SK-N-SH (cell line): Measurements from ENCODE around the gene RRH. TPM values are rescaled to one million over a fixed set of nuclear protein-coding genes. Genes with fewer than 3 reads are reported as not detected.

ENCODE experiments used
- CTCF ChIA-PET: fragments of 300-600, 350-600 bp; formaldehyde crosslinking; extraction: SDS; loops from one replicate; lab custom pipeline; 2021; lab: Yijun Ruan, JAX
- POLR2A ChIA-PET: fragments of 350-600 bp; sonication (Branson Sonifier 250); formaldehyde crosslinking; extraction: SDS; loops from one replicate; lab custom pipeline; 2020; ENCODE audit warnings: antibody characterized with exemption, inconsistent platforms; lab: Yijun Ruan, JAX
- DNase-seq: peaks from one replicate; pipeline ENCODE4 v3.0.0; 2012
- H2AFZ ChIP-seq: fragments of 200-600 bp; sonication (generic); 2 replicates; pipeline ENCODE4 v1.8.1; 2016; ENCODE audit warnings: antibody characterized with exemption, mild to moderate bottlenecking, low read depth
- H3F3A ChIP-seq: fragments of 200-600 bp; sonication (generic); replicated peaks from 2 replicates; pipeline ENCODE3; 2016; ENCODE audit warnings: antibody characterized with exemption, mild to moderate bottlenecking; ENCODE audit not compliant: insufficient read depth
- H3K27ac ChIP-seq, 2 experiments: fragments of 200-500 bp in 1 of 2; fragments of 200-600 bp in 1 of 2; sonication (Bioruptor generic) in 1 of 2; sonication (generic), shearing (Covaris generic) in 1 of 2; 2 replicates each; pipeline versions ENCODE4 v1.5.1 to v1.6.1; 2014 to 2016; ENCODE audit warnings: low read depth in 2 of 2, inconsistent platforms in 1 of 2, low read length in 1 of 2, mild to moderate bottlenecking in 1 of 2, mixed read lengths in 1 of 2
- H3K27me3 ChIP-seq: fragments of 200-600 bp; sonication (generic), shearing (Covaris generic); 2 replicates; pipeline ENCODE4 v1.6.1; 2016; ENCODE audit warnings: mixed run types; ENCODE audit not compliant: insufficient read depth
- H3K36me3 ChIP-seq, 2 experiments: fragments of 200-500 bp in 1 of 2; fragments of 200-600 bp in 1 of 2; sonication (Bioruptor generic) in 1 of 2; sonication (generic) in 1 of 2; replicated peaks in 1 of 2; 2 replicates each; pipeline versions ENCODE3 to v1.5.1; 2014 to 2016; ENCODE audit warnings: low read length in 1 of 2, mild to moderate bottlenecking in 1 of 2; ENCODE audit not compliant: insufficient read depth in 2 of 2, control insufficient read depth in 1 of 2
- H3K4me1 ChIP-seq, 2 experiments: fragments of 200-500 bp in 1 of 2; fragments of 200-600 bp in 1 of 2; sonication (Bioruptor generic) in 1 of 2; sonication (generic), shearing (Covaris generic) in 1 of 2; 2 replicates each; pipeline versions ENCODE4 v1.5.1 to v1.6.1; 2014 to 2016; ENCODE audit warnings: low read depth in 1 of 2, low read length in 1 of 2, mixed run types in 1 of 2; ENCODE audit not compliant: insufficient read depth in 2 of 2, control insufficient read depth in 1 of 2
- H3K4me2 ChIP-seq: fragments of 200-600 bp; sonication (generic), shearing (Covaris generic); 2 replicates; pipeline ENCODE4 v1.6.1; 2017; ENCODE audit warnings: mixed run types
- H3K4me3 ChIP-seq, 2 experiments: fragments of 200-500 bp in 1 of 2; fragments of 200-600 bp in 1 of 2; sonication (Bioruptor generic) in 1 of 2; sonication (generic), shearing (Covaris generic) in 1 of 2; 2 replicates each; pipeline versions ENCODE4 v1.5.1 to v1.8.1; 2014 to 2016; ENCODE audit warnings: low read depth in 2 of 2, inconsistent platforms in 1 of 2, low read length in 1 of 2, mild to moderate bottlenecking in 1 of 2, mixed read lengths in 1 of 2, moderate library complexity in 1 of 2
- H3K79me2 ChIP-seq: fragments of 200-600 bp; sonication (generic); 2 replicates; pipeline ENCODE4 v1.8.1; 2017; ENCODE audit warnings: mild to moderate bottlenecking; ENCODE audit not compliant: insufficient read depth
- H3K9ac ChIP-seq: fragments of 200-600 bp; sonication (generic); 2 replicates; pipeline ENCODE4 v1.6.1; 2017; ENCODE audit warnings: mixed run types
- H3K9me2 ChIP-seq: fragments of 200-600 bp; sonication (generic); 2 replicates; pipeline ENCODE4 v1.6.1; 2017; ENCODE audit warnings: mixed run types
- H3K9me3 ChIP-seq: fragments of 200-600 bp; sonication (generic); 2 replicates; pipeline ENCODE4 v1.6.1; 2017; ENCODE audit warnings: mixed run types, mild to moderate bottlenecking, moderate library complexity
- H4K20me1 ChIP-seq: fragments of 200-600 bp; sonication (generic); 2 replicates; pipeline ENCODE4 v1.6.1; 2017; ENCODE audit warnings: mild to moderate bottlenecking, mixed run types; ENCODE audit not compliant: insufficient read depth
- CHD2 ChIP-seq: fragments of 150-350 bp; IDR thresholded peaks from 2 replicates; pipeline ENCODE4 v1.6.1; 2018; ENCODE audit warnings: low read length; ENCODE audit not compliant: partially characterized antibody
- ELF1 ChIP-seq: IDR thresholded peaks from 2 replicates; pipeline ENCODE4 v1.4.0; 2012
- EP300 ChIP-seq, 2 experiments: IDR thresholded peaks; 2 replicates each; pipeline versions ENCODE4 v1.4.0 to v1.6.1; 2012; ENCODE audit warnings: borderline replicate concordance in 1 of 2, low read depth in 1 of 2, low read length in 1 of 2
- EZH2phosphoT487 ChIP-seq: fragments of 200-600 bp; sonication (generic); IDR thresholded peaks from 2 replicates; pipeline ENCODE4 v1.6.1; 2017; ENCODE audit warnings: low read depth, mixed run types, mild to moderate bottlenecking, antibody characterized with exemption, moderate library complexity, borderline replicate concordance
- FOSL2 ChIP-seq: IDR thresholded peaks from 2 replicates; pipeline ENCODE4 v1.4.0; 2012; ENCODE audit warnings: low read depth, mild to moderate bottlenecking, moderate library complexity, borderline replicate concordance
- FOXJ3 ChIP-seq: sonication (generic); formaldehyde crosslinking; IDR thresholded peaks from 2 replicates; pipeline ENCODE4 v1.5.1; 2020; ENCODE audit warnings: mild to moderate bottlenecking, missing genetic modification reagents
- FOXM1 ChIP-seq: IDR thresholded peaks from 2 replicates; pipeline ENCODE4 v1.4.0; 2012; ENCODE audit warnings: low read depth, mild to moderate bottlenecking
- IRF3 ChIP-seq: fragments of 150-350 bp; IDR thresholded peaks from 2 replicates; pipeline ENCODE4 v1.6.1; 2016; ENCODE audit warnings: mild to moderate bottlenecking, low read depth, low read length
- JUND ChIP-seq: IDR thresholded peaks from 2 replicates; pipeline ENCODE4 v1.4.0; 2012
- MAX ChIP-seq: IDR thresholded peaks from 2 replicates; pipeline ENCODE4 v1.4.0; 2012; ENCODE audit warnings: low read depth
- MEF2A ChIP-seq: IDR thresholded peaks from 2 replicates; pipeline ENCODE4 v1.4.0; 2012; ENCODE audit warnings: low read depth, borderline replicate concordance
- NFIC ChIP-seq: IDR thresholded peaks from 2 replicates; pipeline ENCODE4 v1.4.0; 2012; ENCODE audit warnings: borderline replicate concordance
- RAD21 ChIP-seq: IDR thresholded peaks from 2 replicates; pipeline ENCODE4 v1.6.1; 2012; ENCODE audit warnings: mild to moderate bottlenecking, low read length
- RCOR1 ChIP-seq: fragments of 150-350 bp; IDR thresholded peaks from 2 replicates; pipeline ENCODE4 v1.6.1; 2017; ENCODE audit warnings: antibody characterized with exemption, low read length
- RFX5 ChIP-seq: IDR thresholded peaks from 2 replicates; pipeline ENCODE4 v1.6.1; 2012; ENCODE audit warnings: mild to moderate bottlenecking, improper control_type of control experiment, low read length
- SMC3 ChIP-seq: IDR thresholded peaks from 2 replicates; pipeline ENCODE4 v1.6.1; 2012; ENCODE audit warnings: low read depth, low read length, improper control_type of control experiment
- TEAD4 ChIP-seq: IDR thresholded peaks from 2 replicates; pipeline ENCODE4 v1.4.0; 2012; ENCODE audit warnings: mild to moderate bottlenecking, borderline replicate concordance; ENCODE audit not compliant: insufficient read depth
- USF1 ChIP-seq: IDR thresholded peaks from 2 replicates; pipeline ENCODE4 v1.4.0; 2012; ENCODE audit warnings: low read depth, borderline replicate concordance
- USF2 ChIP-seq: fragments of 150-350 bp; IDR thresholded peaks from 2 replicates; pipeline ENCODE4 v1.6.1; 2017; ENCODE audit warnings: antibody characterized with exemption, low read length, low read depth, borderline replicate concordance
- YY1 ChIP-seq: IDR thresholded peaks from 2 replicates; pipeline ENCODE4 v1.4.0; 2012; ENCODE audit warnings: low read depth, mild to moderate bottlenecking
- WGBS: methylation state at CpG from one replicate; pipeline ENCODE4 v1.1.6; 2017; ENCODE audit warnings: low lambda C conversion rate; 5-methylcytosine and 5-hydroxymethylcytosine counted together
- polyA plus RNA-seq, 3 experiments: library from polyadenylated mRNA; depleted of rRNA; stranded (reverse); fragments of >200 nt; gene quantifications; 2 replicates each; pipeline ENCODE4 v1.2.3, GENCODE V29; 2012
- TF ChIP-seq, protein P1 (sequence below): IDR thresholded peaks from 2 replicates; pipeline ENCODE4 v1.4.0; 2012; ENCODE audit warnings: low read depth, borderline replicate concordance
- TF ChIP-seq, protein P2 (sequence below): fragments of 200-600 bp; sonication (generic); IDR thresholded peaks from 2 replicates; pipeline ENCODE4 v1.6.1; 2017; ENCODE audit warnings: antibody characterized with exemption, mild to moderate bottlenecking, moderate library complexity

The RRH gene
- polyA plus RNA-seq, 1 of the 3 experiments (the other 2 are of a cell fraction) = 0.05 TPM

- Histone ChIP-seq H3F3A (peaks cover 23% of the 10 kb centered on the region), H3K79me2 (peaks cover 52% of the 10 kb centered on the region), H3K36me3 (peaks cover 72 to 78% of the 10 kb centered on the region in 2 experiments), H3K4me1 (peaks cover 5 to 8% of the 10 kb centered on the region in 2 experiments; a peak in 3 of 4 replicates), H3K27ac (no peak overlapping the region), H3K4me2 (no peak overlapping the region), H3K4me3 (no peak overlapping the region), H3K9me2 (no peaks in the 10 kb centered on the region), H2AFZ (no peak overlapping the region), H3K9ac (no peak overlapping the region), H3K27me3 (no peaks in the 10 kb centered on the region), H4K20me1 (no peaks in the 10 kb centered on the region), H3K9me3 (no peaks in the 10 kb centered on the region)
- ChIA-PET POLR2A (no interaction called here), CTCF (interaction anchor here (0.6 kb wide), 1 partner anchor 92 kb away, joined by 4 read pairs; no protein-coding TSS in a partner anchor)
- TF ChIP-seq MAX (no peak), FOXJ3 (CRISPR knock-in tag) (no peak), EZH2phosphoT487 (no peak), CHD2 (no peak), RFX5 (no peak), USF2 (no peak), IRF3 (no peak), FOSL2 (no peak), TEAD4 (no peak), ELF1 (no peak), NFIC (no peak), MEF2A (no peak)
- TF ChIP-seq, protein P1, sequence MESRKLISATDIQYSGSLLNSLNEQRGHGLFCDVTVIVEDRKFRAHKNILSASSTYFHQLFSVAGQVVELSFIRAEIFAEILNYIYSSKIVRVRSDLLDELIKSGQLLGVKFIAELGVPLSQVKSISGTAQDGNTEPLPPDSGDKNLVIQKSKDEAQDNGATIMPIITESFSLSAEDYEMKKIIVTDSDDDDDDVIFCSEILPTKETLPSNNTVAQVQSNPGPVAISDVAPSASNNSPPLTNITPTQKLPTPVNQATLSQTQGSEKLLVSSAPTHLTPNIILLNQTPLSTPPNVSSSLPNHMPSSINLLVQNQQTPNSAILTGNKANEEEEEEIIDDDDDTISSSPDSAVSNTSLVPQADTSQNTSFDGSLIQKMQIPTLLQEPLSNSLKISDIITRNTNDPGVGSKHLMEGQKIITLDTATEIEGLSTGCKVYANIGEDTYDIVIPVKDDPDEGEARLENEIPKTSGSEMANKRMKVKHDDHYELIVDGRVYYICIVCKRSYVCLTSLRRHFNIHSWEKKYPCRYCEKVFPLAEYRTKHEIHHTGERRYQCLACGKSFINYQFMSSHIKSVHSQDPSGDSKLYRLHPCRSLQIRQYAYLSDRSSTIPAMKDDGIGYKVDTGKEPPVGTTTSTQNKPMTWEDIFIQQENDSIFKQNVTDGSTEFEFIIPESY = no peak
- 62% methylated on average over 2 of the region's 2 CpGs for WGBS
- no peak for DNase-seq
Observed at GRCh38 chr4:109821185-109821584, 6.6 kb upstream of the RRH start.

GRCh38 chr4:109826719-109827118 is 1.1 kb upstream of the RRH start:
- H3K4me1 ChIP-seq = no peaks in the 10 kb centered on the region
- no peaks in the 10 kb centered on the region for H3K27me3 ChIP-seq
- H3K36me3 ChIP-seq = peaks cover 51 to 60% of the 10 kb centered on the region in 2 experiments
- no peak overlapping the region for H3K27ac ChIP-seq
- POLR2A ChIA-PET = no interaction called here
- H3K9me3 ChIP-seq = no peaks in the 10 kb centered on the region
- DNase-seq = peak; percentile 28
- CTCF ChIA-PET = interaction anchor here (0.6 to 2.5 kb wide), 10 partner anchors 9 to 406 kb away, joined by 3 to 17 read pairs (median 6); partner anchors contain the start of genes CASP6, GAR1 and SEC24B
- no peak overlapping the region for H3K4me2 ChIP-seq
- H3K9ac ChIP-seq = no peak overlapping the region
- H3K9me2 ChIP-seq = no peaks in the 10 kb centered on the region
- no peak overlapping the region for H2AFZ ChIP-seq
- no peaks in the 10 kb centered on the region for H3K79me2 ChIP-seq
- H4K20me1 ChIP-seq = no peaks in the 10 kb centered on the region
- H3K4me3 ChIP-seq = no peak overlapping the region
- H3F3A ChIP-seq = peaks cover 28% of the 10 kb centered on the region
- TF ChIP-seq EP300 (IDR thresholded peaks at IDR 0.05; ENCODE audit: borderline replicate concordance in 1 of 2, low read depth in 1 of 2, low read length in 1 of 2) = no peak
- peak; percentile 28 for TF ChIP-seq SMC3
- TF ChIP-seq NFIC = no peak
- TF ChIP-seq FOXM1 = no peak
- no peak for TF ChIP-seq USF1
- no peak for TF ChIP-seq EZH2phosphoT487
- TF ChIP-seq RAD21 = peak; percentile 63
- TF ChIP-seq, protein P2, sequence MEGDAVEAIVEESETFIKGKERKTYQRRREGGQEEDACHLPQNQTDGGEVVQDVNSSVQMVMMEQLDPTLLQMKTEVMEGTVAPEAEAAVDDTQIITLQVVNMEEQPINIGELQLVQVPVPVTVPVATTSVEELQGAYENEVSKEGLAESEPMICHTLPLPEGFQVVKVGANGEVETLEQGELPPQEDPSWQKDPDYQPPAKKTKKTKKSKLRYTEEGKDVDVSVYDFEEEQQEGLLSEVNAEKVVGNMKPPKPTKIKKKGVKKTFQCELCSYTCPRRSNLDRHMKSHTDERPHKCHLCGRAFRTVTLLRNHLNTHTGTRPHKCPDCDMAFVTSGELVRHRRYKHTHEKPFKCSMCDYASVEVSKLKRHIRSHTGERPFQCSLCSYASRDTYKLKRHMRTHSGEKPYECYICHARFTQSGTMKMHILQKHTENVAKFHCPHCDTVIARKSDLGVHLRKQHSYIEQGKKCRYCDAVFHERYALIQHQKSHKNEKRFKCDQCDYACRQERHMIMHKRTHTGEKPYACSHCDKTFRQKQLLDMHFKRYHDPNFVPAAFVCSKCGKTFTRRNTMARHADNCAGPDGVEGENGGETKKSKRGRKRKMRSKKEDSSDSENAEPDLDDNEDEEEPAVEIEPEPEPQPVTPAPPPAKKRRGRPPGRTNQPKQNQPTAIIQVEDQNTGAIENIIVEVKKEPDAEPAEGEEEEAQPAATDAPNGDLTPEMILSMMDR = peak; percentile 76
- no peak for TF ChIP-seq RCOR1
- no peak for TF ChIP-seq FOXJ3 (CRISPR knock-in tag)
- TF ChIP-seq YY1 = no peak
- TF ChIP-seq JUND = no peak
